ENCODE results near the gene SMIM27.
"Not testable (repeated sequence)": the region's sequence is repeated elsewhere in the genome, so short reads cannot be mapped to it uniquely, and the experiment has no call there.

Gene SMIM27

GRCh38 chr9:32508728-32509127 lies 43.4 kb upstream of the SMIM27 start:
- Histone ChIP-seq H3K27me3 (ENCODE audit: insufficient read depth, poor library complexity, severe bottlenecking) (no peaks in the 10 kb centered on the region), H3K4me3 (replicated peaks; ENCODE audit: insufficient read depth, low read length) (no peak overlapping the region), H3K27ac (replicated peaks) (no peak overlapping the region)
- DNase-seq (ENCODE audit: low read depth in 1 of 2, low spot score in 1 of 2) = no peak
- no peak for TF ChIP-seq POLR2AphosphoS5 (IDR thresholded peaks at IDR 0.05; ENCODE audit: low read depth)
- TF ChIP-seq GABPA (IDR thresholded peaks at IDR 0.05; ENCODE audit: low read depth) = no peak

GRCh38 chr9:32516241-32516640 lies 35.9 kb upstream of the SMIM27 start:
- H3K27me3 ChIP-seq (ENCODE audit: insufficient read depth, poor library complexity, severe bottlenecking) = no peaks in the 10 kb centered on the region
- no peak for DNase-seq (ENCODE audit: low read depth in 1 of 2, low spot score in 1 of 2)
- H3K27ac ChIP-seq (replicated peaks) = no peak overlapping the region
- no peak for TF ChIP-seq REST (IDR thresholded peaks at IDR 0.05; ENCODE audit: insufficient replicate concordance, low read depth)
- H3K4me3 ChIP-seq (replicated peaks; ENCODE audit: insufficient read depth, low read length) = no peak overlapping the region

GRCh38 chr9:32518276-32518675 lies 33.9 kb upstream of the SMIM27 start:
- H3K4me3 ChIP-seq (replicated peaks; ENCODE audit: insufficient read depth, low read length) = no peak overlapping the region
- H3K27ac ChIP-seq (replicated peaks) = no peak overlapping the region
- H3K27me3 ChIP-seq (ENCODE audit: insufficient read depth, poor library complexity, severe bottlenecking) = no peaks in the 10 kb centered on the region
- TF ChIP-seq CTCF (IDR thresholded peaks at IDR 0.05; ENCODE audit: insufficient read depth, low read length) = no peak
- TF ChIP-seq POLR2AphosphoS5 (IDR thresholded peaks at IDR 0.05; ENCODE audit: low read depth) = no peak
- no peak for TF ChIP-seq REST (IDR thresholded peaks at IDR 0.05; ENCODE audit: insufficient replicate concordance, low read depth)
- no peak for TF ChIP-seq SPI1 (IDR thresholded peaks at IDR 0.05; ENCODE audit: borderline replicate concordance, low read depth)
- no peak for TF ChIP-seq GABPA (IDR thresholded peaks at IDR 0.05; ENCODE audit: low read depth)
- no peak for DNase-seq (ENCODE audit: low read depth in 1 of 2, low spot score in 1 of 2)

GRCh38 chr9:32523910-32524309 lies 28.2 kb upstream of the SMIM27 start:
- no peaks in the 10 kb centered on the region for H3K27me3 ChIP-seq (ENCODE audit: insufficient read depth, poor library complexity, severe bottlenecking)
- TF ChIP-seq SPI1 (IDR thresholded peaks at IDR 0.05; ENCODE audit: borderline replicate concordance, low read depth) = no peak
- TF ChIP-seq CTCF (IDR thresholded peaks at IDR 0.05; ENCODE audit: insufficient read depth, low read length) = no peak
- no peak for TF ChIP-seq GABPA (IDR thresholded peaks at IDR 0.05; ENCODE audit: low read depth)
- no peak for TF ChIP-seq REST (IDR thresholded peaks at IDR 0.05; ENCODE audit: insufficient replicate concordance, low read depth)
- TF ChIP-seq POLR2AphosphoS5 (IDR thresholded peaks at IDR 0.05; ENCODE audit: low read depth) = no peak
- H3K27ac ChIP-seq (replicated peaks) = no peak overlapping the region
- no peak overlapping the region for H3K4me3 ChIP-seq (replicated peaks; ENCODE audit: insufficient read depth, low read length)
- no peak for DNase-seq (ENCODE audit: low read depth in 1 of 2, low spot score in 1 of 2)

- H3K4me3 ChIP-seq (replicated peaks; ENCODE audit: insufficient read depth, low read length); H3K27ac ChIP-seq (replicated peaks); H3K27me3 ChIP-seq (ENCODE audit: insufficient read depth, poor library complexity, severe bottlenecking); DNase-seq (ENCODE audit: low read depth in 1 of 2, low spot score in 1 of 2): not testable (repeated sequence)
Observed at GRCh38 chr9:32524558-32524891, 27.6 kb upstream of the SMIM27 start.
